GM12891 (cell line): ENCODE results near the gene GPC4.
"Not testable (repeated sequence)": the region's sequence is repeated elsewhere in the genome, so short reads cannot be mapped to it uniquely, and the experiment has no call there.

Experiments used
- DNase-seq: peaks from one replicate; pipeline ENCODE4 v3.0.0; 2011; ENCODE audit warnings: low spot score; ENCODE audit not compliant: insufficient read length
- FAIRE-seq: peaks from 2 replicates; lab custom pipeline; 2011; peaks lifted over from hg19 to GRCh38; lab: Jason Lieb, UNC
- PAX5 ChIP-seq: IDR thresholded peaks from 2 replicates; pipeline ENCODE4 v1.6.1; 2011; ENCODE audit warnings: low read length, moderate library complexity, mild to moderate bottlenecking; ENCODE audit not compliant: insufficient read depth, severe bottlenecking
- POLR2A ChIP-seq: IDR thresholded peaks from 2 replicates; pipeline ENCODE4 v1.6.1; 2011; ENCODE audit warnings: low read depth, low read length, control low read depth
- POLR2AphosphoS5 ChIP-seq: IDR thresholded peaks from 2 replicates; pipeline ENCODE4 v1.6.1; 2011; ENCODE audit warnings: low read depth, low read length, control low read depth
- POU2F2 ChIP-seq: IDR thresholded peaks from 2 replicates; pipeline ENCODE4 v1.6.1; 2011; ENCODE audit warnings: low read depth, mild to moderate bottlenecking, control low read depth, low read length, moderate library complexity
- SPI1 ChIP-seq: IDR thresholded peaks from 2 replicates; pipeline ENCODE4 v1.6.1; 2011; ENCODE audit warnings: low read depth, low read length, control low read depth
- TAF1 ChIP-seq: IDR thresholded peaks from 2 replicates; pipeline ENCODE4 v1.6.1; 2011; ENCODE audit warnings: low read depth, low read length, control low read depth

The GPC4 gene

DNA sequence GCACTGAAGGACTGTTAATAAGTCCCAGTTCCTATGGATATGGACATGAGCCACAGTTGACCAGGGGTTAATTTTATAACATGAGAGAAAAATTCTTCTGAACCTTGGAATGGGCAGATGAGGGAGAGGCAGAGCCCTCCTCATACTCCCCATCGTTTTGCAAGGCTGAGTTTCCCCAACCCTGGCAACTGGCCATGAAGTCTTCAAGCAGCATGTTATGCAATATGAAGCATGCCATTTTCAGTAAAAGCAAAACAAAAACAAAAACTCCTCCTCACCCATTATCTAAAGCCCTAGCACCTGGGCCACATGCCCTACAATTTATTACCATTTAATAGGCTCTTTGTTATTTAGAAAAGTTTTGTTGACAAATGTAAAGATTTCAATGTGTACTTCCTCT lies 64.5 kb downstream of the GPC4 start:
- FAIRE-seq (no peak), DNase-seq (no peak)
- TF ChIP-seq POU2F2, result no peak
- no peak for TF ChIP-seq POLR2AphosphoS5
- TF ChIP-seq POLR2A, result no peak
- no peak for TF ChIP-seq SPI1
- TF ChIP-seq TAF1, result no peak
- no peak for TF ChIP-seq PAX5

DNA sequence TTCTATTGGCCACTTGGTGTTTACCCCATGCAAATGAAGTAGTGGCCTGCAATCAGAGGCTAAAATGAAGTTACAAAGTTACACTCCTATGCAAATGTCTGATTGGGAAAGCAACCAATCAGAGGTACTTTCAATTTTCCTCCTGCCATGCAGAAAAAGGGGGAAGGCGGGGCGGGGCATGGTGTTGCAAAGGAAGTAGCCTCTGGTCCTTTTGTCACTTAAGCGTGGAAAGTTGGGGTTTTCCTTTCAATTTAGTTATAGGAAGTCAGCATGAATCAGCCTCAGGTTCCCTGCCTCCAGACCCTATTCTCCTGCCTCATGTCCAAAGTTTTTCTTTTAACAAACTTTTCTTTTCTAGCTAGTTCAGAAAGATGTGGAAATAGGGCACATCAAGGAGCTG lies 69.3 kb downstream of the GPC4 start:
- TF ChIP-seq PAX5 (no peak), POLR2A (no peak), SPI1 (no peak), TAF1 (no peak)
- FAIRE-seq, result no peak
- DNase-seq, result no peak

DNA sequence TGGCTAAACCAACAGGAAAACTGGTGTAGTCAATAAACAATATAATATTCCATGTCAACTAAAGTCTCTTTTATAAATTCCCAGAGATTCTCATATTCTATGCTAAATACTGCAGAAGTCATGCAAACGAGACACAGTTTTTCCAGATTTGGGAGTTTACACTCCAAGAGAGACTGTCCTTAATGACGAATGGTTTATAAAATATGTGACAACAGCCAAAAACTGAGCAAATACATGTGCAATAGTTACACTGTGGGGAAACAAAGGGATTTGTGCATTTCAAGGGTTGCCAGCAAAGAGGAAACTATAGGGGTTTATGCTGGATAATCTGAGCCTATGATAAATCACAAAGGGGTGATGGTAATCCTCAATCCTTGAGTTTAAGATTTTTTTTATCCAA lies 75.7 kb downstream of the GPC4 start:
- FAIRE-seq, result no peak
- DNase-seq, result no peak
- TF ChIP-seq POU2F2 (no peak), SPI1 (no peak), PAX5 (no peak), POLR2A (no peak), POLR2AphosphoS5 (no peak), TAF1 (no peak)

GRCh38 chrX:133337250-133337649 lies 78.0 kb downstream of the GPC4 start:
- no peak for TF ChIP-seq SPI1
- no peak for TF ChIP-seq POLR2AphosphoS5
- TF ChIP-seq POU2F2, result no peak
- no peak for TF ChIP-seq PAX5
- TF ChIP-seq POLR2A, result no peak
- no peak for TF ChIP-seq TAF1
- DNase-seq, result no peak
- no peak for FAIRE-seq

DNA sequence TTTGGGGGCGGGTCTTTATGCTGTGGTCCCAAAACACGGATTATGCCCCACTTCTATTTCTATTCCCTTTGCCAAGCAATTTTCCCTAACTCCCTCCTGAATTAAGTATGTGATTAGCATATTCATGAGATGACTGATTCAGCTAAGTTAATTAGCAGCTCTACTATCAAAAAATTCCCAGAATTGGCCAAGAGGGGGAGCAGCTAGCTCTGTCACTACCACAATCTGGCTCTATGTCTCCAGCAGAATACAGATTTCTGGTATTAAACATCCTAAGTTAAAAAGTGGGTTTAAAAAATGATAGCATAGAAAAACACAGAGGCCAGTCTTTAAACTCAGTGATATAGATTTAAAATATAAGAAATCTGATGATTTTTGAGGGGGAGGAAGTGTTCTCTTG lies 80.3 kb downstream of the GPC4 start:
- TF ChIP-seq POLR2A, result no peak
- no peak for TF ChIP-seq SPI1
- no peak for TF ChIP-seq PAX5
- no peak for TF ChIP-seq TAF1
- no peak for TF ChIP-seq POLR2AphosphoS5
- TF ChIP-seq POU2F2, result no peak
- no peak for FAIRE-seq
- no peak for DNase-seq

DNA sequence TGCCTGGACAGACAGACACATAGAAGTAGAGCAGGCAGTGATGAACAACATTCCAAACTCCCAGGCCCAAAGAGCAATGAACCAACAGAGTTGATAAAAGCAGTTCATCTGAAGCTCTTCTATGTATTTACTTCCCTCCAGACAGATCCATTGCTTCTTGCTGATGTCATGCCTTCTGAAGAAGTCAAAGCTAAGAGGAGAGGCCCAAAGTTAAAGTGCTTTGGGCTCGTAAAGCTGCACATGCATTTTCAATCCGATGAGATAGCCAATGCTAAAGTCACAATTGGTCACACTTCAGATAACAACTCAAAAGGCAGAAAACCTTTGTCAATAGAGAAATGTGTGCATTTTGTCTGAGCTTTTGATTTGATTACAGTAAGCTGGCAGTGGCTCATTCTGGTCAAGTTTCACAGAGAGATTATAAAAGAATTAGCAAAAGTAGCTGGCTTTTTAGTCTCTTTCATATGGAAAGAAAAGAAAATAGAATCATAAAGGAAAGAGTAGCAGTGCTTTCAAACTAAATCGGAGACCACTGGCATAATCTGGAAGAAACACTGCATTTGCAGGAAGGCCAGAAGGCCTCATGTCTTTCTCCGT lies 82.0 kb downstream of the GPC4 start:
- FAIRE-seq (no peak), DNase-seq (no peak)
- no peak for TF ChIP-seq POU2F2

DNA sequence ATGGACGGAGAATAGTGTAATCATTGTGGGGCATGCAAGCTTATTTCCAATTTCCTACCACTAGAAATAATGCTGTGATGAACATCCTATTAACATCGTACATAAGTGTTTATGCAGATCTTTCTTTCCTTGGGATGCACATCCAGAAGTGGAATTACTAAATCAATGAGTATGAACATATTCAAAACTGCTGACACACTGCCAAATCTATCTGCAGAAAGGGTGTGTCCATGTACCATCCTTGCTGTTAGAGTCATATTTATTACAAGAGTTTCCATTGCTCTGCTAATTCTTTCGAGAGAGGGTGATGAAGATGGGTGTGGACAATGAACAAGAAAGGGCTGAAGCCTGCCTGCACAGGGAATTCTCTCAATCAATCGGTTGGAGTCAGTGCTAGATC lies 82.6 kb downstream of the GPC4 start:
- no peak for DNase-seq
- no peak for FAIRE-seq
- no peak for TF ChIP-seq PAX5
- TF ChIP-seq POU2F2, result no peak
- TF ChIP-seq POLR2AphosphoS5, result no peak
- TF ChIP-seq SPI1, result no peak
- no peak for TF ChIP-seq TAF1
- no peak for TF ChIP-seq POLR2A

GRCh38 chrX:133330956-133331355 lies 84.3 kb downstream of the GPC4 start:
- no peak for TF ChIP-seq POU2F2
- no peak for TF ChIP-seq PAX5
- TF ChIP-seq POLR2AphosphoS5, result no peak
- peak; percentile 23 for FAIRE-seq
- DNase-seq, result no peak

- FAIRE-seq (no peak), DNase-seq (no peak)
- TF ChIP-seq POU2F2 (no peak), SPI1 (no peak), TAF1 (no peak), POLR2AphosphoS5 (no peak), PAX5 (no peak)
Observed at GRCh38 chrX:133325422-133325821, 89.9 kb downstream of the GPC4 start.

DNA sequence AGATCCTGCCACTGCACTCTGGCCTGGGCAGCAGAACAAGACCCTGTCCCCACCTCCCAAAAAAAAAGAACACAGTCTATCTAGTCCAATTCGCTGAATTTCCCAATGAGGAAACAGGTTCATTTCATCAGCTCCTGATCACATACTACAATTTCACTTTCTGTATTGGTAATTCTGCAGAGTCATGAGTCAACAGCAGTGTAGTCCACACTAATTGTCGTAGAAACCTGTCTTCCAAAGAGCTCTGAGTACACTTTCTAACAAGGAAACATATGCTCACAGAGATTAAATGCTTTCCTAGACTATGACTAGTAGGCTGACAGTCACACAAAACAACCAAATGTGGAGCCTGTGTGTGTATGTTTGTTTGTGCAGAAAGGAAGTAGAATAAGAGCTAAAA lies 91.9 kb downstream of the GPC4 start:
- DNase-seq, result no peak
- FAIRE-seq, result no peak
- TF ChIP-seq POU2F2, result no peak
- no peak for TF ChIP-seq PAX5
- no peak for TF ChIP-seq POLR2AphosphoS5
- TF ChIP-seq SPI1, result no peak
- TF ChIP-seq TAF1, result no peak

DNA sequence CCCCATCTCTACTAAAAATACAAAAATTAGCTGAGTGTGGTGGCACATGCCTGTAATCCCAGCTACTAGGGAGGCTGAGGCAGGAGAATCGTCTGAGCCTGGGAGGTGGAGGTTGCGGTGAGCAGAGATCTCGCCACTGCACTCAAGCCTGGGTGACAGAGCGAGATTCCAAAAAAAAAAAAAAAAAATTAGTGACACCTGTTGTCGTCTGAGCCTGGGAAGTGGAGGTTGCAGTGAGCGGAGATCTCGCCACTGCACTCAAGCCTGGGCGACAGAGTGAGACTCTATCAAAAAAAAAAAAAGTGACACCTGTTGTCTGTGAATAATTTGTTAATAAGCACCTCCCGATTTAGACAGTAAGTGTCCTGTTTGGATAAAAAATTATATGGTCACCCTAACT lies 93.0 kb downstream of the GPC4 start:
- FAIRE-seq, DNase-seq: not testable (repeated sequence)

GRCh38 chrX:133321451-133321850 lies 93.8 kb downstream of the GPC4 start:
- no peak for TF ChIP-seq POU2F2
- no peak for TF ChIP-seq SPI1
- TF ChIP-seq POLR2A, result no peak
- TF ChIP-seq TAF1, result no peak
- no peak for TF ChIP-seq POLR2AphosphoS5
- TF ChIP-seq PAX5, result no peak
- FAIRE-seq (no peak), DNase-seq (no peak)
